ENCODE results near the gene SFMBT2. TPM values are rescaled to one million over a fixed set of nuclear protein-coding genes. Genes with fewer than 3 reads are reported as not detected.

SFMBT2 gene
- total RNA-seq, 1 experiment from 2014 or later: 0.02 TPM

- Histone ChIP-seq H3K27me3 (ENCODE audit: insufficient read depth, low read length) (no peaks in the 10 kb centered on the region), H3K4me2 (ENCODE audit: low read length) (no peak overlapping the region), H2AFZ (ENCODE audit: low read depth, low read length, poor library complexity, severe bottlenecking) (no peak overlapping the region), H3K9me3 (ENCODE audit: control insufficient read depth in 1 of 2, insufficient read depth in 1 of 2, low read depth in 1 of 2, low read length in 2 of 2) (no peaks in the 10 kb centered on the region), H3K9ac (ENCODE audit: low read length) (no peak overlapping the region), H3K4me1 (ENCODE audit: control insufficient read depth in 1 of 2, insufficient read depth in 2 of 2, low read length in 2 of 2) (no peaks in the 10 kb centered on the region), H4K20me1 (ENCODE audit: insufficient read depth) (no peaks in the 10 kb centered on the region), H3K79me2 (ENCODE audit: insufficient read depth, low read length) (no peaks in the 10 kb centered on the region), H3K36me3 (ENCODE audit: control insufficient read depth in 1 of 2, insufficient read depth in 2 of 2, low read length in 2 of 2) (no peaks in the 10 kb centered on the region), H3K9me2 (ENCODE audit: insufficient read depth) (no peaks in the 10 kb centered on the region), H3K4me3 (replicated peaks in 1 of 2; ENCODE audit: low read depth in 1 of 2, low read length in 2 of 2) (no peak overlapping the region), H3K27ac (ENCODE audit: low read depth, low read length) (no peak overlapping the region)
- DNase-seq (ENCODE audit: low read depth, low spot score): no peak
- no TSS peak for BruUV-seq (replicated peaks)
- ATAC-seq: no peak
- intact Hi-C loops (cut with micrococcal nuclease): no loop called here
- POLR2A ChIA-PET: no interaction called here
- CTCF ChIA-PET: no interaction called here
- RAD21 ChIA-PET (ENCODE audit: low non-redundant PET in 1 of 2, low total read pairs in 2 of 2, uncharacterized antibody in 2 of 2, unreplicated experiment in 2 of 2): no interaction called here
- no peak for TF ChIP-seq SRF (IDR thresholded peaks at IDR 0.05; ENCODE audit: low read depth)
- TF ChIP-seq ZNF274 (IDR thresholded peaks at IDR 0.05; ENCODE audit: low read depth, low read length): no peak
- no peak for TF ChIP-seq TCF7L2 (IDR thresholded peaks at IDR 0.05; ENCODE audit: borderline replicate concordance, extremely low read depth, insufficient read depth, insufficient read length)
- no peak for TF ChIP-seq CEBPB (IDR thresholded peaks at IDR 0.05; ENCODE audit: low read depth)
- no peak for TF ChIP-seq POLR2A (IDR thresholded peaks at IDR 0.05; ENCODE audit: borderline replicate concordance, extremely low read depth, insufficient read depth, insufficient read length)
- no peak for TF ChIP-seq SP1 (IDR thresholded peaks at IDR 0.05; ENCODE audit: low read depth)
- no peak for TF ChIP-seq YY1 (IDR thresholded peaks at IDR 0.05; ENCODE audit: extremely low read depth, insufficient replicate concordance, low read depth, low read length)
- no peak for TF ChIP-seq EZH2 (IDR thresholded peaks at IDR 0.05)
- TF ChIP-seq CTCF (IDR thresholded peaks at IDR 0.05 in 2 of 3, conservative IDR thresholded peaks at IDR 0.05 in 1 of 3; ENCODE audit: borderline replicate concordance in 1 of 3, insufficient read depth in 1 of 3, low read depth in 2 of 3, low read length in 2 of 3): no peak
- TF ChIP-seq FOSL1 (IDR thresholded peaks at IDR 0.05; ENCODE audit: low read depth): no peak
- no peak for TF ChIP-seq RAD21 (IDR thresholded peaks at IDR 0.05; ENCODE audit: low read depth)
Measured at GRCh38 chr10:7365027-7365745, 45.6 kb downstream of the SFMBT2 start.

Data from HCT116 (cell line).